Hepatocyte (in vitro differentiated cells): ENCODE results near the gene IRF4.

Experiments used
- EZH2 ChIP-seq: fragments of 200-600 bp; sonication (generic); IDR thresholded peaks from 2 replicates; pipeline ENCODE4 v1.6.1; 2016; ENCODE audit warnings: antibody characterized with exemption, mild to moderate bottlenecking, borderline replicate concordance
- TF ChIP-seq, protein P1 (sequence below): fragments of 200-600 bp; sonication (generic); IDR thresholded peaks from 2 replicates; pipeline ENCODE4 v1.5.1; 2016; ENCODE audit warnings: antibody characterized with exemption, mild to moderate bottlenecking; ENCODE audit not compliant: poor library complexity

DNA sequence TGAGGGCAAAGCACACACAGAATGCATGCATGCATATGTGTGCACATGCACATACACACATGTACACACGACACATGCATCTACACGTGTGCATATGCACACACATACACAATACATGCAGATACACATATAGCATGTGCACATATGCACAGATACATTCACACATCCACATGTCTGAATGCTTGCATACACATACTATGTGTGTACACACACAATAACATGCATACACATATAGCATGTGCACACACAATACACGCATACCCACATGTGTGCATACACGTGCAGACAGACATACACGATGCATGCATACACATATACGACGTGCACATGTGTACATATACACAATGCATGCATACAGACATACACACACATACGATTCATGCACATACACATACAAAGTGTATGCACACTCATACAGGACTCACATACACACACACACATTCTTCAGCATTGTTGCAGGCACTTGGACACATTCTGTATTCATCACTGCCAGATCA is 24.2 kb upstream of the IRF4 start:
- TF ChIP-seq, protein P1, sequence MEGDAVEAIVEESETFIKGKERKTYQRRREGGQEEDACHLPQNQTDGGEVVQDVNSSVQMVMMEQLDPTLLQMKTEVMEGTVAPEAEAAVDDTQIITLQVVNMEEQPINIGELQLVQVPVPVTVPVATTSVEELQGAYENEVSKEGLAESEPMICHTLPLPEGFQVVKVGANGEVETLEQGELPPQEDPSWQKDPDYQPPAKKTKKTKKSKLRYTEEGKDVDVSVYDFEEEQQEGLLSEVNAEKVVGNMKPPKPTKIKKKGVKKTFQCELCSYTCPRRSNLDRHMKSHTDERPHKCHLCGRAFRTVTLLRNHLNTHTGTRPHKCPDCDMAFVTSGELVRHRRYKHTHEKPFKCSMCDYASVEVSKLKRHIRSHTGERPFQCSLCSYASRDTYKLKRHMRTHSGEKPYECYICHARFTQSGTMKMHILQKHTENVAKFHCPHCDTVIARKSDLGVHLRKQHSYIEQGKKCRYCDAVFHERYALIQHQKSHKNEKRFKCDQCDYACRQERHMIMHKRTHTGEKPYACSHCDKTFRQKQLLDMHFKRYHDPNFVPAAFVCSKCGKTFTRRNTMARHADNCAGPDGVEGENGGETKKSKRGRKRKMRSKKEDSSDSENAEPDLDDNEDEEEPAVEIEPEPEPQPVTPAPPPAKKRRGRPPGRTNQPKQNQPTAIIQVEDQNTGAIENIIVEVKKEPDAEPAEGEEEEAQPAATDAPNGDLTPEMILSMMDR, result no peak
- TF ChIP-seq EZH2, result no peak
